H9 (cell line): Measurements from ENCODE around the gene FHIT. TPM values are rescaled to one million over a fixed set of nuclear protein-coding genes. Genes with fewer than 3 reads are reported as not detected.

Experiments used
- DNase-seq: peaks from one replicate; pipeline ENCODE4 v3.0.0-alpha.2; 2017
- H2AFZ ChIP-seq: one replicate; pipeline ENCODE4 v1.6.1; 2013; ENCODE audit warnings: mild to moderate bottlenecking, low read length, control low read depth, moderate library complexity
- H2AK5ac ChIP-seq: 2 replicates; pipeline ENCODE4 v1.6.1; 2013; ENCODE audit warnings: low read length, control low read depth, mixed read lengths; ENCODE audit not compliant: insufficient read length
- H2BK120ac ChIP-seq: one replicate; pipeline ENCODE4 v1.6.1; 2013; ENCODE audit warnings: low read depth, mild to moderate bottlenecking, low read length, control low read depth, inconsistent platforms; ENCODE audit not compliant: poor library complexity, severe bottlenecking
- H2BK12ac ChIP-seq: 2 replicates; pipeline ENCODE4 v1.6.1; 2013; ENCODE audit warnings: low read length, control low read depth, mixed read lengths, low read depth; ENCODE audit not compliant: insufficient read length
- H2BK15ac ChIP-seq: 2 replicates; pipeline ENCODE4 v1.6.1; 2013; ENCODE audit warnings: low read depth, low read length, control low read depth
- H2BK20ac ChIP-seq: one replicate; pipeline ENCODE4 v1.6.1; 2013; ENCODE audit warnings: low read depth, mild to moderate bottlenecking, low read length, control low read depth, inconsistent platforms; ENCODE audit not compliant: poor library complexity, severe bottlenecking
- H2BK5ac ChIP-seq: 2 replicates; pipeline ENCODE4 v1.6.1; 2013; ENCODE audit warnings: low read length, control low read depth, mixed read lengths; ENCODE audit not compliant: insufficient read length
- H3K14ac ChIP-seq: 2 replicates; pipeline ENCODE4 v1.6.1; 2013; ENCODE audit warnings: low read length, control low read depth; ENCODE audit not compliant: insufficient read depth
- H3K18ac ChIP-seq: 2 replicates; pipeline ENCODE4 v1.6.1; 2013; ENCODE audit warnings: low read depth, mild to moderate bottlenecking, mixed read lengths, low read length, control low read depth; ENCODE audit not compliant: insufficient read length
- H3K23ac ChIP-seq: 2 replicates; pipeline ENCODE4 v1.6.1; 2013; ENCODE audit warnings: low read length, control low read depth, mixed read lengths, low read depth; ENCODE audit not compliant: insufficient read length
- H3K23me2 ChIP-seq: 2 replicates; pipeline ENCODE4 v1.6.1; 2013; ENCODE audit warnings: low read depth, mild to moderate bottlenecking, mixed read lengths, low read length, control low read depth; ENCODE audit not compliant: insufficient read length, poor library complexity, severe bottlenecking
- H3K27ac ChIP-seq: 2 replicates; pipeline ENCODE4 v1.5.1; 2013; ENCODE audit warnings: low read length, control low read depth, mixed read lengths, low read depth; ENCODE audit not compliant: insufficient read length
- H3K27me3 ChIP-seq: 2 replicates; pipeline ENCODE4 v1.6.1; 2013; ENCODE audit warnings: low read length, control low read depth, inconsistent platforms; ENCODE audit not compliant: insufficient read depth
- H3K4ac ChIP-seq: 2 replicates; pipeline ENCODE4 v1.6.1; 2013; ENCODE audit warnings: low read depth, mild to moderate bottlenecking, control low read depth, inconsistent platforms, low read length, moderate library complexity
- H3K4me1 ChIP-seq: 2 replicates; pipeline ENCODE4 v1.6.1; 2013; ENCODE audit warnings: low read length, control low read depth, inconsistent platforms; ENCODE audit not compliant: insufficient read depth
- H3K4me2 ChIP-seq: 2 replicates; pipeline ENCODE4 v1.6.1; 2013; ENCODE audit warnings: low read length, control low read depth, mixed read lengths; ENCODE audit not compliant: insufficient read length, insufficient read depth
- H3K56ac ChIP-seq: 2 replicates; pipeline ENCODE4 v1.6.1; 2013; ENCODE audit warnings: low read depth, mild to moderate bottlenecking, mixed read lengths, low read length, control low read depth; ENCODE audit not compliant: insufficient read length
- H3K79me1 ChIP-seq: 2 replicates; pipeline ENCODE4 v1.6.1; 2013; ENCODE audit warnings: low read depth, mild to moderate bottlenecking, moderate library complexity, low read length, control low read depth, inconsistent platforms; ENCODE audit not compliant: insufficient read depth, poor library complexity, severe bottlenecking
- H3K79me2 ChIP-seq: 2 replicates; pipeline ENCODE4 v1.6.1; 2013; ENCODE audit warnings: low read length, control low read depth, inconsistent platforms; ENCODE audit not compliant: insufficient read depth
- H3K9ac ChIP-seq: 2 replicates; pipeline ENCODE4 v1.6.1; 2013; ENCODE audit warnings: low read length, control low read depth, mixed read lengths; ENCODE audit not compliant: insufficient read length; ENCODE audit errors: extremely low read depth
- H3K9me3 ChIP-seq: one replicate; pipeline ENCODE4 v1.6.1; 2013; ENCODE audit warnings: low read depth, low read length, inconsistent platforms; ENCODE audit not compliant: control insufficient read depth
- H3T11ph ChIP-seq: one replicate; pipeline ENCODE4 v1.6.1; 2013; ENCODE audit warnings: mild to moderate bottlenecking, low read length, control low read depth, inconsistent platforms
- H4K20me1 ChIP-seq: one replicate; pipeline ENCODE4 v1.6.1; 2013; ENCODE audit not compliant: control insufficient read depth, insufficient read length, insufficient read depth
- H4K5ac ChIP-seq: 2 replicates; pipeline ENCODE4 v1.6.1; 2013; ENCODE audit warnings: low read depth, mild to moderate bottlenecking, mixed read lengths, low read length, control low read depth; ENCODE audit not compliant: insufficient read length
- H4K8ac ChIP-seq: replicated peaks from 2 replicates; pipeline ENCODE4 v1.6.1; 2013; ENCODE audit warnings: low read length, control low read depth, mixed read lengths, low read depth; ENCODE audit not compliant: insufficient read length
- H4K91ac ChIP-seq: 2 replicates; pipeline ENCODE4 v1.6.1; 2013; ENCODE audit warnings: low read depth, mild to moderate bottlenecking, moderate library complexity, mixed read lengths, low read length, control low read depth; ENCODE audit not compliant: insufficient read length
- H3K27ac Mint-ChIP-seq, 3 experiments: 2 replicates in 2 of 3; 3 replicates in 1 of 3; pipeline ENCODE4 v1.8.0; 2020 to 2021; ENCODE audit warnings: mixed read lengths in 3 of 3, mild to moderate bottlenecking in 1 of 3, moderate library complexity in 1 of 3
- H3K27me3 Mint-ChIP-seq: 2 replicates; pipeline ENCODE4 v1.8.0; 2021; ENCODE audit warnings: low read depth, mild to moderate bottlenecking, moderate library complexity, mixed read lengths
- H3K36me3 Mint-ChIP-seq, 3 experiments: 2 replicates in 2 of 3; 3 replicates in 1 of 3; pipeline ENCODE4 v1.8.0; 2020 to 2021; ENCODE audit warnings: low read depth in 3 of 3, mixed read lengths in 3 of 3; ENCODE audit not compliant: insufficient read depth in 1 of 3
- H3K4me1 Mint-ChIP-seq, 2 experiments: 2 replicates each; pipeline ENCODE4 v1.8.0; 2020; ENCODE audit warnings: mixed read lengths in 2 of 2
- H3K4me3 Mint-ChIP-seq, 2 experiments: 2 replicates in 1 of 2; 3 replicates in 1 of 2; pipeline ENCODE4 v1.8.0; 2020 to 2021; ENCODE audit warnings: mild to moderate bottlenecking in 2 of 2, mixed read lengths in 2 of 2, moderate library complexity in 1 of 2
- H3K9me3 Mint-ChIP-seq, 2 experiments: 2 replicates in 1 of 2; 3 replicates in 1 of 2; pipeline ENCODE4 v1.8.0; 2020; ENCODE audit warnings: mild to moderate bottlenecking in 2 of 2, mixed read lengths in 2 of 2, moderate library complexity in 1 of 2
- WGBS: extraction: QIAGEN DNeasy Blood & Tissue Kit; methylation state at CpG from one replicate; pipeline ENCODE4 v1.1.7; 2013; ENCODE audit warnings: missing lambda C conversion rate, low lambda C conversion rate, mixed read lengths; ENCODE audit not compliant: insufficient read length; ENCODE audit errors: extremely low coverage; 5-methylcytosine and 5-hydroxymethylcytosine counted together
- total RNA-seq: library from RNA; stranded (reverse); gene quantifications from 2 replicates; pipeline ENCODE4 v1.2.1, GENCODE V29; 2021
- TF ChIP-seq, protein P1 (sequence below): fragments of 200-600 bp; sonication (generic); conservative IDR thresholded peaks from 3 replicates; pipeline ENCODE4 v1.8.0; 2021; ENCODE audit warnings: antibody characterized with exemption, mild to moderate bottlenecking

The FHIT gene
- total RNA-seq, 1 experiment from 2014 or later, result 3.0 TPM

DNA sequence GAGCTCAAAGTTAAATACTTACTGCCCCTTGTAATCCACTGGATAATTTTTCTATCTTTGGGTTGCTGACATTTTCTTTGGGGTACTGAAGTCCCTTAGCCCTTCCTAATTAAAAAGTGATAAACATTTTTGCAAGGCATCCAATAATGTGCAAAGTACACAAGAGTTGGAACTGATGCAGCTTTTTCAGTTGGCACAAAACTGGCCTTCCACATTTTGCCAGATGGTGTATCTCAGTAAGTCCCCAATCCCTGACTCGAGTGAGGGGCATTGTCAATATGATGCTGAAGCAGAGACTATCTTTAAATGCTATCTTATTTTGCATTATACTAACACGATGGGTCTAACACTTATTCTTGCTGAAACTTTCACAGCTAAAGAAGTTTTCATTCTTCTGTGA, 27.8 kb downstream of the FHIT start:
- no peaks in the 10 kb centered on the region for H3K4me1 ChIP-seq
- no peak overlapping the region for H4K91ac ChIP-seq
- H2BK12ac ChIP-seq, result no peak overlapping the region
- H3T11ph ChIP-seq, result no peak overlapping the region
- no peak overlapping the region for H2AFZ ChIP-seq
- H3K79me2 ChIP-seq, result no peaks in the 10 kb centered on the region
- Mint-ChIP-seq H3K27ac (no peak overlapping the region), H3K27me3 (no peaks in the 10 kb centered on the region), H3K4me1 (peaks cover 3 to 4% of the 10 kb centered on the region in 2 experiments; a peak in 2 of 4 replicates), H3K9me3 (no peaks in the 10 kb centered on the region), H3K36me3 (no peaks in the 10 kb centered on the region; a peak in 1 of 7 replicates), H3K4me3 (no peak overlapping the region)
- H3K27ac ChIP-seq, result no peak overlapping the region
- no peaks in the 10 kb centered on the region for H3K27me3 ChIP-seq
- H3K23me2 ChIP-seq, result no peaks in the 10 kb centered on the region
- H3K9me3 ChIP-seq, result no peaks in the 10 kb centered on the region
- H2BK20ac ChIP-seq, result no peak overlapping the region
- no peak overlapping the region for H4K5ac ChIP-seq
- no peak overlapping the region for H3K14ac ChIP-seq
- H3K56ac ChIP-seq, result no peak overlapping the region
- H2BK5ac ChIP-seq, result no peak overlapping the region
- TF ChIP-seq, protein P1, sequence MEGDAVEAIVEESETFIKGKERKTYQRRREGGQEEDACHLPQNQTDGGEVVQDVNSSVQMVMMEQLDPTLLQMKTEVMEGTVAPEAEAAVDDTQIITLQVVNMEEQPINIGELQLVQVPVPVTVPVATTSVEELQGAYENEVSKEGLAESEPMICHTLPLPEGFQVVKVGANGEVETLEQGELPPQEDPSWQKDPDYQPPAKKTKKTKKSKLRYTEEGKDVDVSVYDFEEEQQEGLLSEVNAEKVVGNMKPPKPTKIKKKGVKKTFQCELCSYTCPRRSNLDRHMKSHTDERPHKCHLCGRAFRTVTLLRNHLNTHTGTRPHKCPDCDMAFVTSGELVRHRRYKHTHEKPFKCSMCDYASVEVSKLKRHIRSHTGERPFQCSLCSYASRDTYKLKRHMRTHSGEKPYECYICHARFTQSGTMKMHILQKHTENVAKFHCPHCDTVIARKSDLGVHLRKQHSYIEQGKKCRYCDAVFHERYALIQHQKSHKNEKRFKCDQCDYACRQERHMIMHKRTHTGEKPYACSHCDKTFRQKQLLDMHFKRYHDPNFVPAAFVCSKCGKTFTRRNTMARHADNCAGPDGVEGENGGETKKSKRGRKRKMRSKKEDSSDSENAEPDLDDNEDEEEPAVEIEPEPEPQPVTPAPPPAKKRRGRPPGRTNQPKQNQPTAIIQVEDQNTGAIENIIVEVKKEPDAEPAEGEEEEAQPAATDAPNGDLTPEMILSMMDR, result no peak
- no peak overlapping the region for H3K4me2 ChIP-seq
- H4K8ac ChIP-seq, result no peak overlapping the region
- no peak overlapping the region for H3K18ac ChIP-seq
- no peak for DNase-seq
- no peak overlapping the region for H2BK120ac ChIP-seq
- no peak overlapping the region for H3K23ac ChIP-seq
- H3K9ac ChIP-seq, result no peak overlapping the region
- no peak overlapping the region for H3K4ac ChIP-seq
- H2AK5ac ChIP-seq, result no peak overlapping the region
- peaks cover 2% of the 10 kb centered on the region for H3K79me1 ChIP-seq
- no peaks in the 10 kb centered on the region for H4K20me1 ChIP-seq
- WGBS, result no CpG with 5 or more reads among the region's 2 CpGs
- no peak overlapping the region for H2BK15ac ChIP-seq
